Measurements from ENCODE around the gene CLEC19A.

- TF ChIP-seq POLR2A (IDR thresholded peaks at IDR 0.05; ENCODE audit: low read depth, low read length) (no peak), TAF1 (IDR thresholded peaks at IDR 0.05; ENCODE audit: low read depth, low read length) (no peak)
Measured at GRCh38 chr16:19301931-19302330, 16.4 kb downstream of the CLEC19A start.

All from GM12891 (cell line).